ENCODE measurements around the gene TMPO.
"Not testable (repeated sequence)": the region's sequence is repeated elsewhere in the genome, so short reads cannot be mapped to it uniquely, and the experiment has no call there.

The TMPO gene

GRCh38 chr12:98551787-98552186 lies 36.4 kb downstream of the TMPO start:
- Histone ChIP-seq H3K27ac (no peak overlapping the region; a peak in 1 of 22 replicates), H3K4me2 (peak overlapping the region in 2 of 11 experiments; percentile 19 to 42; a peak in 2 of 22 replicates), H3K9ac (no peak overlapping the region), H3K4me1 (peaks cover 0 to 13% (median 0%) of the 10 kb centered on the region in 10 experiments; a peak in 4 of 20 replicates), H4K20me1 (peaks cover 0 to 64% (median 10%) of the 10 kb centered on the region in 11 experiments; a peak in 10 of 22 replicates), H3K9me3 (replicated peaks in 1 of 11) (no peaks in the 10 kb centered on the region), H3K27me3 (no peaks in the 10 kb centered on the region), H3K36me3 (peaks cover 59 to 72% (median 67%) of the 10 kb centered on the region in 11 experiments), H3K4me3 (no peak overlapping the region)
- TF ChIP-seq Cebpa-rat (IDR thresholded peaks at IDR 0.05), result no peak

- not testable (repeated sequence) for H3K27me3 ChIP-seq; H3K4me1 ChIP-seq; H3K36me3 ChIP-seq; H3K9ac ChIP-seq; H3K4me3 ChIP-seq; H3K4me2 ChIP-seq; H3K27ac ChIP-seq; H3K9me3 ChIP-seq (replicated peaks in 1 of 11)
- H4K20me1 ChIP-seq, result peaks cover 0 to 24% (median 0%) of the 10 kb centered on the region in 11 experiments; a peak in 3 of 22 replicates
These were observed 42.7 kb downstream of the TMPO start for GRCh38 chr12:98558097-98558496.

- Histone ChIP-seq H3K9me3 (replicated peaks in 1 of 11) (peaks cover 0 to 10% (median 8%) of the 10 kb centered on the region in 11 experiments; a peak in 16 of 22 replicates), H4K20me1 (peaks cover 0 to 12% (median 0%) of the 10 kb centered on the region in 11 experiments; a peak in 2 of 22 replicates), H3K9ac (no peak overlapping the region), H3K4me1 (no peaks in the 10 kb centered on the region), H3K4me3 (no peak overlapping the region), H3K27ac (no peak overlapping the region), H3K27me3 (no peaks in the 10 kb centered on the region), H3K36me3 (0 out of 22 replicates have a peak, but pooled peaks cover 0 to 3% (median 0%) of the 10 kb centered on the region in 11 experiments), H3K4me2 (no peak overlapping the region)
- no peak for TF ChIP-seq Cebpa-rat (IDR thresholded peaks at IDR 0.05)
These were observed 44.3 kb downstream of the TMPO start for GRCh38 chr12:98559666-98560065.

- Histone ChIP-seq H3K4me3 (no peak overlapping the region), H3K27me3 (no peaks in the 10 kb centered on the region), H3K4me2 (no peak overlapping the region), H3K9me3 (replicated peaks in 1 of 11) (peaks cover 0 to 10% (median 8%) of the 10 kb centered on the region in 11 experiments; a peak in 16 of 22 replicates), H4K20me1 (0 out of 22 replicates have a peak, but pooled peaks cover 0 to 3% (median 0%) of the 10 kb centered on the region in 11 experiments), H3K4me1 (peaks cover 0 to 5% (median 0%) of the 10 kb centered on the region in 10 experiments; a peak in 3 of 20 replicates), H3K27ac (no peak overlapping the region), H3K9ac (no peak overlapping the region), H3K36me3 (0 out of 22 replicates have a peak, but pooled peaks cover 0 to 3% (median 0%) of the 10 kb centered on the region in 11 experiments)
- TF ChIP-seq Cebpa-rat (IDR thresholded peaks at IDR 0.05), result no peak
These were observed 46.5 kb downstream of the TMPO start for GRCh38 chr12:98561846-98562245.

GRCh38 chr12:98572010-98572409 lies 56.6 kb downstream of the TMPO start:
- no peaks in the 10 kb centered on the region for H4K20me1 ChIP-seq
- H3K36me3 ChIP-seq, result no peaks in the 10 kb centered on the region
- H3K4me2 ChIP-seq, result no peak overlapping the region
- H3K4me3 ChIP-seq, result no peak overlapping the region
- H3K27ac ChIP-seq, result no peak overlapping the region
- H3K9me3 ChIP-seq (replicated peaks in 1 of 11), result no peaks in the 10 kb centered on the region
- H3K9ac ChIP-seq, result no peak overlapping the region
- no peak for TF ChIP-seq Cebpa-rat (IDR thresholded peaks at IDR 0.05)
- H3K4me1 ChIP-seq, result peaks cover 0 to 3% (median 0%) of the 10 kb centered on the region in 10 experiments; a peak in 1 of 20 replicates
- H3K27me3 ChIP-seq, result no peaks in the 10 kb centered on the region

- Histone ChIP-seq H4K20me1 (no peaks in the 10 kb centered on the region), H3K4me1 (no peaks in the 10 kb centered on the region), H3K4me2 (no peak overlapping the region), H3K27me3 (no peaks in the 10 kb centered on the region), H3K36me3 (no peaks in the 10 kb centered on the region), H3K4me3 (no peak overlapping the region), H3K9me3 (replicated peaks in 1 of 11) (no peaks in the 10 kb centered on the region), H3K9ac (no peak overlapping the region), H3K27ac (no peak overlapping the region)
- TF ChIP-seq Cebpa-rat (IDR thresholded peaks at IDR 0.05), result no peak
These were observed 58.7 kb downstream of the TMPO start for GRCh38 chr12:98574110-98574509.

- H3K27me3 ChIP-seq, result no peaks in the 10 kb centered on the region
- no peak overlapping the region for H3K4me2 ChIP-seq
- no peaks in the 10 kb centered on the region for H4K20me1 ChIP-seq
- H3K36me3 ChIP-seq, result no peaks in the 10 kb centered on the region
- H3K4me1 ChIP-seq, result no peaks in the 10 kb centered on the region
- TF ChIP-seq Cebpa-rat (IDR thresholded peaks at IDR 0.05), result no peak
- H3K4me3 ChIP-seq, result no peak overlapping the region
- no peak overlapping the region for H3K9ac ChIP-seq
- no peaks in the 10 kb centered on the region for H3K9me3 ChIP-seq (replicated peaks in 1 of 11)
- H3K27ac ChIP-seq, result no peak overlapping the region
These were observed 59.6 kb downstream of the TMPO start for GRCh38 chr12:98575013-98575412.

- H4K20me1 ChIP-seq; H3K4me3 ChIP-seq; H3K27me3 ChIP-seq; H3K4me1 ChIP-seq; H3K9ac ChIP-seq; H3K36me3 ChIP-seq; H3K9me3 ChIP-seq (replicated peaks in 1 of 11); H3K27ac ChIP-seq; H3K4me2 ChIP-seq: not testable (repeated sequence)
These were observed 61.4 kb downstream of the TMPO start for GRCh38 chr12:98576795-98577194.

GRCh38 chr12:98578392-98578791 lies 63.0 kb downstream of the TMPO start:
- Histone ChIP-seq H3K9ac (no peak overlapping the region), H3K4me3 (no peak overlapping the region), H3K4me1 (no peaks in the 10 kb centered on the region), H3K36me3 (no peaks in the 10 kb centered on the region), H3K9me3 (replicated peaks in 1 of 11) (no peaks in the 10 kb centered on the region), H3K27ac (no peak overlapping the region), H4K20me1 (no peaks in the 10 kb centered on the region), H3K27me3 (no peaks in the 10 kb centered on the region), H3K4me2 (no peak overlapping the region)
- TF ChIP-seq Cebpa-rat (IDR thresholded peaks at IDR 0.05), result no peak

GRCh38 chr12:98578821-98579220 lies 63.4 kb downstream of the TMPO start:
- Histone ChIP-seq H3K9me3 (replicated peaks in 1 of 11) (no peaks in the 10 kb centered on the region), H4K20me1 (no peaks in the 10 kb centered on the region), H3K4me2 (no peak overlapping the region), H3K27ac (no peak overlapping the region), H3K4me1 (no peaks in the 10 kb centered on the region), H3K9ac (no peak overlapping the region), H3K27me3 (no peaks in the 10 kb centered on the region), H3K36me3 (no peaks in the 10 kb centered on the region), H3K4me3 (no peak overlapping the region)
- no peak for TF ChIP-seq Cebpa-rat (IDR thresholded peaks at IDR 0.05)

All from BLaER1 treated with 17β-estradiol and CSF1 and Interleukin-3, amounts not matched to agents 10 nM and 100 nM (cell line).